ENCODE results near the gene SP6. TPM values are rescaled to one million over a fixed set of nuclear protein-coding genes. Genes with fewer than 3 reads are reported as not detected.

The SP6 gene
- total and polyA plus RNA-seq, 2 of the 8 experiments (the other 6 are each of a cell fraction or from before 2014, with no cell fraction given) = 1.2 to 1.5 TPM

DNA sequence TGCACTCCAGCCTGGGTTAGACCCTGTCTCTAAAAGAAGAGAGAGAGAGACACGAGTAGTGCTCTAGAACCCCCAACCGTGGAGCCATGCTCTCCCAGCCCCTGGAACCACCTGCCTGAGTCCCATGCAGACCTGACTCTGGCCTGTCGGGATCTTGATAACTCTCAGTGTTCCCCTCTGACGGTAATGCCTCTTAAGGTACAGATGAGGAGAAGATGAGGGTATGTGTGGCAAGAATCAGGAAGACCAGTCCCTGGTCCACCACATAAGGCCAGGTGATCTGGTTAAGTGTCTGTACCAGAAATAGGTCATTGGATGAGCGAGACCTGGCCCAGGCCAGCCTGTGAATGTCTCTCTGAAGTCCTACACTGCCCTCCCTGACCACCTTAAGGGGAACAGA, 47.8 kb downstream of the SP6 start:
- H2BK5ac ChIP-seq (ENCODE audit: low read depth, low read length) = no peak overlapping the region
- no peak overlapping the region for H2BK15ac ChIP-seq (ENCODE audit: low read length)
- H3K9ac ChIP-seq (replicated peaks in 1 of 4; ENCODE audit: extremely low read depth in 1 of 4, low read depth in 3 of 4, low read length in 3 of 4) = no peak overlapping the region
- H3K4ac ChIP-seq (replicated peaks; ENCODE audit: insufficient read length, low read depth, low read length) = no peak overlapping the region
- no peaks in the 10 kb centered on the region for H3K9me3 ChIP-seq (ENCODE audit: insufficient read depth in 2 of 2, low read depth in 1 of 2, low read length in 1 of 2)
- no peak overlapping the region for H2AFZ ChIP-seq (ENCODE audit: low read length)
- H4K5ac ChIP-seq (ENCODE audit: insufficient read length, low read depth, low read length) = no peak overlapping the region
- CTCF ChIA-PET (ENCODE audit: partially characterized antibody) = interaction anchor here (0.7 to 5.6 kb wide), 9 partner anchors 8 to 148 kb away, joined by 3 to 57 read pairs (median 5); no protein-coding TSS in a partner anchor
- no peak overlapping the region for H2BK120ac ChIP-seq (replicated peaks; ENCODE audit: low read depth, low read length)
- no peak overlapping the region for H2BK20ac ChIP-seq (ENCODE audit: low read length)
- no peaks in the 10 kb centered on the region for H3K23me2 ChIP-seq (ENCODE audit: low read depth, low read length)
- no peaks in the 10 kb centered on the region; a peak in 1 of 8 replicates for H3K36me3 ChIP-seq (ENCODE audit: control insufficient read depth in 2 of 4, insufficient read depth in 4 of 4, low read length in 3 of 4)
- H3K23ac ChIP-seq (ENCODE audit: insufficient read length) = no peak overlapping the region
- H3K27me3 ChIP-seq (replicated peaks in 1 of 4; ENCODE audit: control insufficient read depth in 3 of 4, extremely low read depth in 1 of 4, insufficient read depth in 3 of 4, low read length in 3 of 4) = no peaks in the 10 kb centered on the region
- FAIRE-seq (no peak), DNase-seq (ENCODE audit: low read depth in 1 of 2, low spot score in 2 of 2) (no peak)
- H3K27ac ChIP-seq (ENCODE audit: low read depth, low read length) = no peak overlapping the region
- H2BK12ac ChIP-seq (ENCODE audit: low read depth, low read length) = no peak overlapping the region
- H4K8ac ChIP-seq (ENCODE audit: extremely low read depth, insufficient read depth, low read length) = no peak overlapping the region
- H3K79me1 ChIP-seq (ENCODE audit: low read depth, low read length) = no peaks in the 10 kb centered on the region
- TF ChIP-seq CHD1 (IDR thresholded peaks at IDR 0.05; ENCODE audit: low read depth, low read length) (no peak), CBX8 (IDR thresholded peaks at IDR 0.05; ENCODE audit: borderline replicate concordance, low read depth, low read length) (no peak), E2F6 (IDR thresholded peaks at IDR 0.05) (no peak), MAX (IDR thresholded peaks at IDR 0.05) (no peak), BCL11A (IDR thresholded peaks at IDR 0.05; ENCODE audit: low read depth in 2 of 2, low read length in 2 of 2) (no peak), JUND (IDR thresholded peaks at IDR 0.05; ENCODE audit: low read length) (no peak)
- TF ChIP-seq, protein P1, sequence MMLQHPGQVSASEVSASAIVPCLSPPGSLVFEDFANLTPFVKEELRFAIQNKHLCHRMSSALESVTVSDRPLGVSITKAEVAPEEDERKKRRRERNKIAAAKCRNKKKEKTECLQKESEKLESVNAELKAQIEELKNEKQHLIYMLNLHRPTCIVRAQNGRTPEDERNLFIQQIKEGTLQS (IDR thresholded peaks at IDR 0.05; ENCODE audit: insufficient read depth, low read depth, low read length) = no peak
- no peaks in the 10 kb centered on the region for H3K79me2 ChIP-seq (ENCODE audit: control insufficient read depth in 1 of 2, insufficient read depth in 2 of 2, low read length in 2 of 2)
- POLR2A ChIA-PET (ENCODE audit: partially characterized antibody) = no interaction called here
- H3K4me3 ChIP-seq (ENCODE audit: extremely low read depth in 1 of 4, insufficient read depth in 2 of 4, low read depth in 3 of 4, low read length in 4 of 4) = no peak overlapping the region
- WGBS, 2 experiments (ENCODE audit: extremely low coverage in 1 of 2, insufficient coverage in 1 of 2, insufficient read length in 1 of 2, insufficient replicate concordance in 2 of 2, low coverage in 1 of 2, low lambda C conversion rate in 2 of 2, missing lambda C conversion rate in 1 of 2) = 79% methylated on average over 5 of the region's 5 CpGs; no CpG with 5 or more reads in 1 of the 2 experiments
- H3K18ac ChIP-seq (ENCODE audit: extremely low read depth, low read length) = no peak overlapping the region
- no peak overlapping the region for H4K91ac ChIP-seq (replicated peaks; ENCODE audit: insufficient read length, low read length)
- no peak overlapping the region for H3K14ac ChIP-seq (ENCODE audit: insufficient read length)
- H2AK5ac ChIP-seq (ENCODE audit: low read depth, low read length) = no peak overlapping the region
- no peak overlapping the region for H3K56ac ChIP-seq (replicated peaks; ENCODE audit: insufficient read length, low read depth, low read length)
- no peak overlapping the region for H3K4me2 ChIP-seq (ENCODE audit: insufficient read depth in 1 of 2, low read depth in 2 of 2, low read length in 2 of 2)
- no peaks in the 10 kb centered on the region for H3K4me1 ChIP-seq (replicated peaks in 1 of 4; ENCODE audit: control insufficient read depth in 3 of 4, insufficient read depth in 4 of 4, low read length in 3 of 4)
- peaks cover 2% of the 10 kb centered on the region in 2 experiments for H4K20me1 ChIP-seq (replicated peaks in 1 of 2; ENCODE audit: control insufficient read depth in 1 of 2, insufficient read depth in 2 of 2, low read length in 2 of 2)

Measured in H1 (cell line).